Heart left ventricle (tissue), 16 donors: ENCODE measurements around the gene DHRS1. TPM values are rescaled to one million over a fixed set of nuclear protein-coding genes. Genes with fewer than 3 reads are reported as not detected.
A peak's percentile ranks its signal among the peaks of the same experiment; 100 is the strongest.

Source experiments
- ATAC-seq, 4 donors: fragments of 200-7000 bp; cut with Tn5 transposase; one replicate each; pipeline ENCODE4 v1.9.1; 2020 to 2022; ENCODE audit warnings: moderate library complexity in 4 of 4, mild to moderate bottlenecking in 3 of 4, moderate number of reproducible peaks in 1 of 4
- DNase-seq, 5 donors: peaks; one replicate each; pipeline ENCODE4 v3.0.0-alpha.2; 2020
- H3K27ac ChIP-seq, 12 donors: fragments of 200-600 bp; sonication (generic) in 4 of 12; one replicate each; pipeline versions ENCODE4 v1.5.0 to v1.8.0; 2016 to 2022; ENCODE audit warnings: mild to moderate bottlenecking in 2 of 12
- H3K27me3 ChIP-seq, 9 donors: fragments of 200-600 bp; sonication (generic) in 2 of 9; one replicate each; pipeline versions ENCODE4 v1.5.1 to v1.8.0; 2016 to 2022; ENCODE audit warnings: mild to moderate bottlenecking in 3 of 9
- H3K36me3 ChIP-seq, 9 donors: fragments of 200-600 bp; sonication (generic) in 2 of 9; one replicate each; pipeline versions ENCODE4 v1.5.0 to v1.8.0; 2018 to 2022; ENCODE audit warnings: mild to moderate bottlenecking in 2 of 9
- H3K4me1 ChIP-seq, 12 donors: fragments of 200-600 bp; sonication (generic) in 4 of 12; one replicate each; pipeline versions ENCODE4 v1.5.0 to v1.8.0; 2016 to 2022; ENCODE audit warnings: mild to moderate bottlenecking in 3 of 12
- H3K4me3 ChIP-seq, 12 donors: fragments of 200-600 bp; sonication (generic) in 4 of 12; one replicate each; pipeline versions ENCODE4 v1.5.0 to v1.8.0; 2017 to 2022; ENCODE audit warnings: mild to moderate bottlenecking in 9 of 12, moderate library complexity in 4 of 12
- H3K9me3 ChIP-seq, 12 donors: fragments of 200-600 bp; sonication (generic) in 4 of 12; one replicate each; pipeline versions ENCODE4 v1.5.0 to v1.8.0; 2016 to 2022; ENCODE audit warnings: mild to moderate bottlenecking in 1 of 12
- POLR2A ChIP-seq, 2 donors: fragments of 450-650 bp; IDR thresholded peaks; one replicate each; pipeline ENCODE4 v1.6.1; 2017; ENCODE audit warnings: antibody characterized with exemption in 2 of 2, mild to moderate bottlenecking in 2 of 2, moderate library complexity in 2 of 2
- WGBS, 4 donors: extraction: QIAGEN DNeasy Blood & Tissue Kit in 2 of 4; methylation state at CpG; one replicate each; pipeline versions ENCODE4 v1.1.5 to v1.1.7; 2013 to 2018; 5-methylcytosine and 5-hydroxymethylcytosine counted together
- intact Hi-C, 10 donors: fragments of 100-400 bp; cut with DNase I; formaldehyde crosslinking; loops; one replicate each; pipeline versions ENCODE4 v1.11.1 to v1.14.2; 2022
- polyA plus RNA-seq, 2 donors: library from polyadenylated mRNA; stranded (reverse); fragments of 200-250 nt; gene quantifications; one replicate each; pipeline ENCODE4 v1.2.3, GENCODE V29; 2013
- total RNA-seq, 9 donors: library from RNA; depleted of rRNA in 2 of 9; stranded (reverse); fragments of >200 nt in 2 of 9; fragmentation: NEBNext Ultra II Directional in 3 of 9; extraction: Animal tissue kit (Norgen Biotek cat#: 25700) in 3 of 9; gene quantifications; one replicate each; pipeline versions ENCODE4 v1.1.0 to v1.2.4, GENCODE V29; 2016 to 2023
- TF ChIP-seq, protein P1 (sequence below), 12 donors: fragments of 200-600 bp; sonication (generic) in 4 of 12; IDR thresholded peaks; one replicate each; pipeline versions ENCODE4 v1.5.0 to v1.8.0; 2018 to 2022; ENCODE audit warnings: antibody characterized with exemption in 12 of 12, mild to moderate bottlenecking in 5 of 12
- donor health status: ischemic (EF 13 %, LVEDD 7.1; RV severe dilation, severe dysfunction).
- donor health status: healthy with polysubstance abuse.
- donor health status: DM: no; HTN: yes; CAD: no.
- donor health status: DM: no; HTN: no; CAD: no.
- donor health status: ischemic (EF 25% LVEDD 6.9; RV normal size, moderate dysfunction).
- donor health status: ischemic (EF 25% LVEDD 5.7; RV mildly dilated, moderate dysfunction).
- donor health status: healthy.
- donor health status: DM: yes; HTN: yes; CAD: no.
- donor health status: ischemic (EF 35%, LVEDD 5.7; RV mildly dilated, moderate dysfunction).
- donor health status: nonischemic (EF 11% LVEDD 7.7; RV severe dilation, severe dysfunction).
- donor health status: DM: yes; HTN: yes; CAD: no.
- donor health status: PGD.
- donor health status: ischemic (EF 29% LVEDD 5.4; RV normal size, mild dysfunction).
- donor health status: nonischemic (EF 23%, LVEDD 6.1; RV moderate dilation, normal function).

DHRS1 gene
- total and polyA plus RNA-seq, 11 donors: 5.5 to 18.1 (median 10.7) TPM

DNA sequence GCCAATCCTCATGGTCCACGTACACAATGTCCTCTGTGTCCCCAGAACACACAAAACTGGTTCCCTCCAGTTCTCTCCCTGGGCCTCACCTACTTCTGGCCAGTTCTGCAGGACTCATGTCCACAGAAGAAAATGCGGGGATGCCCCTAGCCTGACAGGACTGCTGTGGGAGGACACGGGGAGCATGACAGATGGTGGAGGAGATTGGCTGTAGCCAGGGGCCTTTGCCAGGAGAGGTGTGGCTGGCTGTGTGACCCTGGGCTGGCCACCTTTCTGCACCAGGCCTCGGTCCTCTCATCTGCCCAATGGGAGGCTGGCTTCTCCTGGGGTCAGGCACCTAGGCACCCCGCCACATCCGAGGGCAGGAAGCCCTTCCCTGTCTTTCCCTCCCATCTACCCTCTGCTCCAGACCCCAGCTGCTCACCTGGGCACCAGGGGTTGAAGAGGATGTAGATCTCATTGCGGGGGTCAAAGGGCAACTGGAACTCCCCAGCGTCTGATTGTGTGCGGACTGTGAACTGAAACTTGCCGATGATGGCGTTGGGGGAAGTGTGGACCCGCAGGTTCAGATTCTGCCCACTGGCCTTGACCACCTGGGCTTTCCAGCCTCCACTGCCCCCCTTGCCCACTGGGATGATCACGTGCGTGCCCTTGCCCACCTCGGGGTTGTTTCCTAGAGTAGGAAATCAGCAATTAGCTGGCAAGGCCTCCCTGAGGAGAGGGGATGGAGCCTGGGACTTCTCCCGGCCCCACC is 39.4 kb downstream of the DHRS1 start:
- DNase-seq (no peak), ATAC-seq (peak in 1 of 4 donors; percentile 4)
- 85 to 90% (median 89%) methylated on average over 16 of the region's 16 CpGs for WGBS, 4 donors
- peaks cover 0 to 4% (median 0%) of the 10 kb centered on the region in 9 donors for H3K36me3 ChIP-seq
- no peaks in the 10 kb centered on the region for H3K27me3 ChIP-seq
- intact Hi-C loops: no loop called here
- no peak overlapping the region for H3K27ac ChIP-seq
- no peak overlapping the region for H3K4me3 ChIP-seq
- H3K9me3 ChIP-seq: no peaks in the 10 kb centered on the region
- H3K4me1 ChIP-seq: no peaks in the 10 kb centered on the region
- TF ChIP-seq, protein P1, sequence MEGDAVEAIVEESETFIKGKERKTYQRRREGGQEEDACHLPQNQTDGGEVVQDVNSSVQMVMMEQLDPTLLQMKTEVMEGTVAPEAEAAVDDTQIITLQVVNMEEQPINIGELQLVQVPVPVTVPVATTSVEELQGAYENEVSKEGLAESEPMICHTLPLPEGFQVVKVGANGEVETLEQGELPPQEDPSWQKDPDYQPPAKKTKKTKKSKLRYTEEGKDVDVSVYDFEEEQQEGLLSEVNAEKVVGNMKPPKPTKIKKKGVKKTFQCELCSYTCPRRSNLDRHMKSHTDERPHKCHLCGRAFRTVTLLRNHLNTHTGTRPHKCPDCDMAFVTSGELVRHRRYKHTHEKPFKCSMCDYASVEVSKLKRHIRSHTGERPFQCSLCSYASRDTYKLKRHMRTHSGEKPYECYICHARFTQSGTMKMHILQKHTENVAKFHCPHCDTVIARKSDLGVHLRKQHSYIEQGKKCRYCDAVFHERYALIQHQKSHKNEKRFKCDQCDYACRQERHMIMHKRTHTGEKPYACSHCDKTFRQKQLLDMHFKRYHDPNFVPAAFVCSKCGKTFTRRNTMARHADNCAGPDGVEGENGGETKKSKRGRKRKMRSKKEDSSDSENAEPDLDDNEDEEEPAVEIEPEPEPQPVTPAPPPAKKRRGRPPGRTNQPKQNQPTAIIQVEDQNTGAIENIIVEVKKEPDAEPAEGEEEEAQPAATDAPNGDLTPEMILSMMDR (IDR thresholded peaks at IDR 0.05): no peak
- TF ChIP-seq POLR2A (IDR thresholded peaks at IDR 0.05): no peak

DNA sequence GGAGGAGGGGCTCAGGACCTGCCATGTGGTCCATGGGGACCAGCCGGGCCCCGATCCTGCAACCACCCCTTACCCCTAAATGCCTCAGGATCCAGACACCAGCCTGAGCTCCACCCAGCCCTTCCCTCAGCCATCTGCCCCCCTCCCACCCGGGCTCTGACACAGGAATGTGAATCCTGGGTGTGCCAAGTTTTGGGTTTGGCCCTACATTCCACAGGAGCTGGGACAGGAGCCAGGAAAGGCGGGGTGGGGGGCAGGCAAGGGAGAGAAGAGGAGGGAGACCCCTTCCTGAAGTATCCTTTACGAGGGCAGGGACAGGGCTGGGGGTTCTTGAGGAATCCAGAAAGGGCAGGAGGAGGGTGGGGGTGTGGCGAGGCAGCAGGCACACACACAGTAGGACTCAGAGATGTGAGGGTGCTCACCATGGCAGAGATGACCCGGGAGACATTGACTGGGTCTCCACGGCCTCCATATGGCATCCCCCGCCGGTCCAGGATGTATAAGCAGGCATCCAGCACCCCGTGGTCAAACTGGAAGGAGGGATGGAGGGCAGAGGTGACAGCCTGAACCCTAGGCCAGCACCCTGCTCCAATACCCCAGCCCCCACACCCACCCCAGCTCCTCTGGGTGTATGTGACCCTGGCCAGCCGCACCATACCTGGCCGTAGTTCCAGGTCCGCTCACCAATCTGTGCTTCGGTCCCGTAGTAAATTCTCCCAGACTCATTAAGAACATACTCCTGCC is 40.1 kb downstream of the DHRS1 start:
- 74 to 81% (median 78%) methylated on average over 14 to 16 of the region's 16 CpGs for WGBS, 4 donors
- DNase-seq: peak in 1 of 5 donors; percentile 25
- H3K4me3 ChIP-seq: no peak overlapping the region

DNA sequence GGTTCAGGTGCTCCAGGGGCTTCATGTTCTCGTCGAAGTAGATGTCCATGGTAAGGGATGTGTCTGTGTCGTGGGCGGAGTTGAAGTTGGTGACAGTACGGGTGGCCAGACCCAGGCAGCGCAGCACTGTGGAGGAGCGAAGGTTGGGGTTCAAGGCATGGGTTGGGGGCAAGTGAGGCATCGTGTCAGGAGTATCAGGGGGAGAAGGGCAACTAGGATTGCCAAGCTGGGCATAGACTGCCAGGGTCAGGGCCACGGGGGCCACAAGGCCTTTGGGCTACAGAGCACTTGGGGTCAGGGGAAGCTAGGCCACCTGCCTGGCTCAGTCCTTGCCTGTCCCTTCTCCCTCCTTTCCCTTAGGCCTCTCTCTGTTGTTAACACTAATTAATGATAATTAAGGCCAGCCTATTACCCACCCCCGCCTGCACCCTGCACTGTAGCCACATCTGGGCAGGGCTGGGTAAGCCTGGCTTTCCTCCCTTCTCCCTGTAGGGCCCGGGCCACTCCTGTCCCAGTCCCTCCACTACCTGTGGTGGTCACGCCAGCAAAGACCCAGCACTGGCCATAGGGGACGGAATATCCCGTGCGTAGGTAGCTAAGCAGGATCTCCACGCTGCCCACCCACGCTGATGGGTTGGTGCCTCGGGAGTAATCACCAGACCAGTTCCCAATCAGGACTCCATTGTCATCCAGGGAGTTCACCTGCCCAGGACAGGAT is 40.9 kb downstream of the DHRS1 start:
- no peak for ATAC-seq
- H3K4me1 ChIP-seq: no peaks in the 10 kb centered on the region
- H3K9me3 ChIP-seq: no peaks in the 10 kb centered on the region
- WGBS, 4 donors: 90 to 93% (median 92%) methylated on average over 18 of the region's 18 CpGs
- no peaks in the 10 kb centered on the region for H3K27me3 ChIP-seq
- TF ChIP-seq, protein P1 (IDR thresholded peaks at IDR 0.05): no peak
- TF ChIP-seq POLR2A (IDR thresholded peaks at IDR 0.05): no peak
- DNase-seq: no peak
- intact Hi-C loops: no loop called here
- H3K27ac ChIP-seq: no peak overlapping the region
- H3K36me3 ChIP-seq: peaks cover 0 to 1% (median 0%) of the 10 kb centered on the region in 9 donors
- no peak overlapping the region for H3K4me3 ChIP-seq

More for the DNA sequence above, 40.1 kb downstream of the DHRS1 start:
- TF ChIP-seq, protein P1 (IDR thresholded peaks at IDR 0.05): no peak
- no peak for TF ChIP-seq POLR2A (IDR thresholded peaks at IDR 0.05)
- Histone ChIP-seq H3K4me1 (no peaks in the 10 kb centered on the region), H3K36me3 (no peaks in the 10 kb centered on the region), H3K27me3 (no peaks in the 10 kb centered on the region), H3K27ac (no peak overlapping the region), H3K9me3 (no peaks in the 10 kb centered on the region)
- peak in 1 of 4 donors; percentile 11 for ATAC-seq
- intact Hi-C loops: no loop called here

DNA sequence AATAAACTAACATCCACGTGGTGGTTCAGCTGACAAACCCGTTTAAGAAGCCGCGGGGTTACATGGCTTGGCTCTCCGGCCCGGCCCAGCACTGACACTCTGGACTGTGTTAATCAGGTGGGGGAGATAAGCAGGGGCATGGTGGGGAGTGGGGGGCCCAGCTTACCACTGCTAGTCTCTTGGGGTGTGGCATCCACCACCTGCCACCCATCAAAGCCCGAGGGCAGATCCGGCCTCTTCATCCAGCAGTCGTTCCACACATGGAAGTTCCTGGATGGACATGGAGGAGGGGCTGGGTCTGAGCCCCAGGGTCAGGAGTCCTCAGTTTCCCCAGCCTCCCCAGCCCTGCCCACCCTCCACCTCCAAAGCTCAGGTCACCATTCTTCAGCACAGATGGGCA is 41.5 kb downstream of the DHRS1 start:
- Histone ChIP-seq H3K27ac (no peak overlapping the region), H3K27me3 (no peaks in the 10 kb centered on the region), H3K9me3 (no peaks in the 10 kb centered on the region), H3K4me1 (no peaks in the 10 kb centered on the region), H3K36me3 (peaks cover 0 to 4% (median 0%) of the 10 kb centered on the region in 9 donors), H3K4me3 (no peak overlapping the region)
- DNase-seq (no peak), ATAC-seq (no peak)
- WGBS, 4 donors: 77 to 83% (median 79%) methylated on average over 9 of the region's 9 CpGs
- intact Hi-C loops: no loop called here
- TF ChIP-seq, protein P1 (IDR thresholded peaks at IDR 0.05): no peak
- no peak for TF ChIP-seq POLR2A (IDR thresholded peaks at IDR 0.05)
